HG02852 (cell line): ENCODE measurements around the gene OSTN.
"Not testable (repeated sequence)": the region's sequence is repeated elsewhere in the genome, so short reads cannot be mapped to it uniquely, and the experiment has no call there.

ENCODE experiments used
- ATAC-seq: cut with Tn5 transposase; IDR thresholded peaks from one replicate; pipeline ENCODE4 v1.9.1; 2021; ENCODE audit warnings: mild to moderate bottlenecking, moderate library complexity; ENCODE audit not compliant: unreplicated experiment

OSTN gene

GRCh38 chr3:191263365-191263764 lies 64.3 kb downstream of the OSTN start:
- ATAC-seq = peak; percentile 83

- no peak for ATAC-seq
These were observed 64.8 kb downstream of the OSTN start for GRCh38 chr3:191263850-191264249.

DNA sequence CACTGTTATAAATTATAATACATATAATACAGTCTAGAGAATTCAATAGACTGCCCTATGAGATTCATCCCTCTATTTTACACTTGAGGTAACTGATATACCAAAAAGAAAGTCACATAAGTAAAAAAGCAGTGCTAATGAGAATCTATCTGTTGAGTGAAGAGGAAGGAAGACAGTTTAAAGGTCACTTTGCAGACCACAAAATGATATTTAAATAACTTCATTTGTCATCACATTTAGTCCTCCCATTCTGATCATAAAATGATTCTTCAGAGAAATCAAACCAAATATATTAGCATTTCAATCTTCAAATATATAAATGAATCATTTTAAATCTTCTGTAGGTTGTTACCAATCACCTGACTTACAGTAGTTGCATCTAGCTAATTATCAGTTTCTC lies 69.7 kb downstream of the OSTN start:
- ATAC-seq = no peak

DNA sequence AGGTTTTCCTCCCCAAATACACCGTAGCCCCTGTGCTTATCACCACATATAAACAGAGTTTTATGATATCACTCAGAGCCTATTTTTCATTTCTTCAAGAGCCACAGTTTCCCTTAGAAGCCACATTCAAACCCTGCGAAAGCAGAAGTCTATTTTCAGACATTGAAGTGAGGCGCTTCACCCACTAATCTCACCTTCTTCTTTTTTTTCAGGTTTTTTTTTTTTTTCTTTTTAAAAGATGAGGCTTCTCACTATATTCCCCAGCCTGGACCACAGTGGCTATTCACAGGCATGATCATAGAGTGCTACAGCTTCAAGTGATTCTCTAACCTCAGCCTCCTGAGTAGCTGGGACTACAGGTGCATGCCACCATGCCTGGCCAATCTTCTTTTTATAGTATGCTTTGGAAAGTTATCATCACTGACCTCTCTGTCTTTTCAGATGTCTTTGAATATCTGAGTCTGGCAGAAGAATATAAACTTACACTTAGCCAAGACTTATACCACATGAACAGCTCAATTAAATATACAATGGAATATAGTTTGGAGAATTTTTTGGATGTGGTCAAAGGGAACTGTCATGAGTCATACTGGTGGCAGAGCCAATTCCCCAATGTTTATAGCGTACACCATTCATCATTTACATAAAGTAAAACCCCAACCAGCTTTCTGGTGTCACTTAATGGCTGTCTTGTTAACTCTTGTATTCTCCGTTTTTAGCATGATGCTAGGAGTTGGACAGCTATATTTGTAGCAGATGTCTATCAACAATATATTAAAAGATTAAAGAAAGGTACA lies 70.4 kb downstream of the OSTN start:
- peak; percentile 81 for ATAC-seq

DNA sequence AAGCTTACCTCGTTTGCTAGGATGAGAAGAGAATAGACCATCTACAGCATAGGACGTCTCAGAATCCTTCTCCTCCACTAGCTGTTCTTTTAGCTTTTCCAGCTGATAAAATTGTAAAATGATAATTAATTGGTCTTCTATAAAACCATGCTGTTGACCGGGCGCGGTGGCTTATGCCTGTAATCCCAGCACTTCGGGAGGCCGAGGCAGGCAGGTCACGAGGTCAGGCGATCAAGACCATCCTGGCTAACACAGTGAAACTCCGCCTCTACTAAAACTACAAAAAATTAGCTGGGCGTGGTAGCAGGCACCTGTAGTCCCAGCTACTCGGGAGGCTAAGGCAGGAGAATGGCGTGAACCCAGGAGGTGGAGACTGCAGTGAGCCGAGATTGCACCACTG lies 76.2 kb downstream of the OSTN start:
- ATAC-seq = not testable (repeated sequence)

- ATAC-seq = no peak
These were observed 76.7 kb downstream of the OSTN start for GRCh38 chr3:191275751-191276150.

GRCh38 chr3:191280111-191280510 lies 81.1 kb downstream of the OSTN start:
- ATAC-seq = no peak

GRCh38 chr3:191280882-191281281 lies 81.8 kb downstream of the OSTN start:
- no peak for ATAC-seq

DNA sequence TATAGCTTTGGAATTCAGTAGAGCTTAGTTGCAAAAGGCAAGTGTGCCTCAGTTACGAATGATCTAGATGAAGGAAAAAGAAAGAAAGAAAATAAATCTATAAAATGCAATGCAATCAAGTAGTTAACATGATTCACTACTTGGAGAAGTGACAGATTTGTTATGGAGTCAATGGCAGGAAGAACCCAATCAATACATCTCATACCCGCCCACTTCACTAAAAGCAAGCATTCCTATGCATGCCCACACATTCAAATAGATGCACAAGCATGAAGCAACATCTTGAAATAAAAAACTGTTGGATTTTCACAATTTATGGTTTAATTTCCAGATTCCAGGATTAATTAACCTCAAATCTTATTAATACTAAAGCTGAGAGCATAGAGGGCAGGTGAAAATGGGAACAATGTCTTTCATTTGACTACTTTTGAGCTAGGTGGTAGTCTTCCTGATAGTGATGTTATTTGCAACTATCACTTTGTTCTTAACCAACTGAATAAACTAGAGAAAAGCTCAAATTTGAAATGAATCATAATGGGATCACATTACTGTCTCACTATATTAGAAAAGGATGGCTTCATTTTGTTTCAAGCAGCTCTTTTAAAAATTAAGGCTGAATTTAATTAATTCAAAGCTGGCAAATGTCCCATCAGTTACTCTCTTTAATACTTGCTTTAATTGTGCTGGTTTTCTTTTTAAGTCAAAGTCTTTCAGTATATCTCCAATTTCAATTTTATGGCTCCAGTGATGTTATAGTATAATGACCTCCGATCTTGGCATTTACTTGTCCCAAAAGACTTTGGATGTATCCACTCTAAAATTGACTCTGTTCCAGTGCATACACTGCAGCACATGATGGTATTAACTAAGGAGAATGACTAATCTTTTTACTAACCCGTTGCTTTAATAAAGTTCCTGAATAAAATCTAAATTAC lies 83.5 kb downstream of the OSTN start:
- no peak for ATAC-seq

DNA sequence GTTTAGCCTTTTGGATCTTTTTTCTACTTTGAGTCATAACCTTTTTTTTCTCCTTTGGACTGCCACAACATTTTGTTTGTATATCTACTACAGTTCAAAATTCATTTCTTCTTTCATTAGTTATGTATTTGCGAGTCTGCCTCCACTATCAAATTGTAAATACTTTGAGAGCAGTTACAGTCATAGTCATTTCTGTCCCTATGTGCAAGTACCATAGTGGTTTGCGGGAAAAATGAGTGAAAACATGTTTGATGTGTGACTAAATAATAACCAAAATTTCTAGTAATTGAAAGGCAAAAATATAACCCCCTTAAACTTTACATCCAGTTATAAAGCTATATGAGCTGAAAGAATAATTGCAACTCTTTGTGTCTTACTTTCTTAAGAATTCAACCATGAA lies 84.4 kb downstream of the OSTN start:
- peak; percentile 51 for ATAC-seq

DNA sequence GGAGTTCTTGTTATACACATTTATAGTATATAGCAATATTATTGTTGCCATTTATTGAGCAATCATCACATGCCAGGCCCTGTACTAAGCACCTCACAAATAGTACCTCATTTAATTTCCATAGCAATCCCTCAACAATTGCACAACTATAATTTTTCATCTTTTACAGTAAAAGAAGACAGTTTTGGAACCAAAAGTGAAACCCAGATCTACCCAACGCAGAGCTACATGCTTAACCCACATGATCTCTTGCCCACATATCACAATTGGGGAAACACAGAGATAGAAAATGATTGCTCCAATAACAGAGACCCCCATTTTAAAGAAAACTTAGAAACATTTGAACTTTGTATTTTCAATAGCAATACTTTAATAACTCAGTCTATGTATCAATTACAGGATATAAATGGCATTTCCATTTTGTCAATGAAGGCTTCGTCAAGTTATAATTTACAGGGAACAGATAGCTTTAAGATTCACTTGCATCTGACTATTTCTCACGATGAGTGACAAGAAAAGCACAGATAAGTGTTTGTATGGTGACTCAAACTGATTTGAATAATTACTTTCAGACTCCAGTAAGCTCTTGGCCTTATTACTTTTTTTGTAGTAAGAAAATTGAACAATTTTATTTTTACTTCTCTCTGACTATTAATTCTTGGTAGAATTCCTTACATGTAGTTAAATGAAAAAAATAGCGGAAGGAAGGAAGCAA lies 91.4 kb downstream of the OSTN start:
- ATAC-seq = peak; percentile 88

GRCh38 chr3:191292243-191293015 lies 93.4 kb downstream of the OSTN start:
- ATAC-seq = no peak

GRCh38 chr3:191294291-191294690 lies 95.2 kb downstream of the OSTN start:
- no peak for ATAC-seq

GRCh38 chr3:191296041-191296541 lies 97.0 kb downstream of the OSTN start:
- ATAC-seq = peak; percentile 88

- ATAC-seq = no peak
These were observed 99.8 kb downstream of the OSTN start for GRCh38 chr3:191298846-191299245.

GRCh38 chr3:191300422-191300821 lies 101.4 kb downstream of the OSTN start:
- no peak for ATAC-seq

GRCh38 chr3:191301017-191301416 lies 102.0 kb downstream of the OSTN start:
- peak; percentile 71 for ATAC-seq

DNA sequence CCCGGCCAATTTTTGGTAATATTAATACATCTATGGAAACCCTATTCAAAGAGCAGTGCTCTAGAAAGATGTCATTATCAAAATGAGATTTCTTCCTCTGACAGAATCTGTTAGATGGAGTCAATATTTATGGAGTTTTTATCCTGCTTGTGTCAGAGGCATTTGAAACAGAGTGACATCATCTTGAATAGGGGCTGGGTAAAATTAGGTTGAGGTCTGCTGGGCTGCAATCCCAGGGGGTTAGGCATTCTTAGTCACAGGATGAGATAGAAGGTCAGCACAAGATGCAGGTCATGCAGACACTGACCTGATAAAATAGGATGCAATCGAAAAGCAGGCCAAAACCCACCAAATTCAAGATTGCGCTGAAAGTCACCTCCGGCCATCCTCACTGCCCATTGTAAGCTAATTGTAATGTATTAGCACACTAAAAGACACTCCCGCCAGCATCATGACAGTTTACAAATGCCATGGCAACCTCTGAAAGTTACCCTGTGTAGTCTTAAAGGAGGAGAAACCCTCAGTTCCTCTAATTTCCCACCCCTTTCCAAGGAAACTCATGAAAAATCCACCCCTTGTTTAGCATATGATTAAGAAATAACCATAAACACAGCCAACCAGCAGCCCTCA lies 102.9 kb downstream of the OSTN start:
- no peak for ATAC-seq

GRCh38 chr3:191302451-191302850 lies 103.4 kb downstream of the OSTN start:
- ATAC-seq = no peak

DNA sequence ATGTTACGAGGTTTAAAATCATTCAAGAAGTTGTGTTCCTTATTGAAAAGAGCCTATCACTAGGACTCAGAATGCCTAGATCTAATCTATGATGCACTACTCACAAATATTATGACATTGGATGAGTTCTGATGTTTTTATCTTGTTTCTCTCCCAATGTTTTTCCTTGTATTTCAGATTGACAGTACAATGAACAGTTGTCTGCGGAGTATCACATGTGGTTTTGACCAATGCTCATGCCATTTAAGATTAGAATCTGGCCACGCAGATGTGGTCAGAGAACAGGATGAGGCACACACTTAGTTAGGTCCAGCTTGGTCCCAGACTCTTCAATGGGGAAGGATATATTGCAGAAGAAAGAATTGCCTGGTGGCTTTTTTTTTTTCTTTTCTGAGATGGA lies 104.6 kb downstream of the OSTN start:
- ATAC-seq = no peak
